GM10248 (cell line): ENCODE results near the gene PPME1.

Source experiments
- CTCF ChIA-PET: fragments of 300-600 bp; sonication (Branson Sonifier 250); formaldehyde crosslinking; extraction: SDS; loops from one replicate; lab custom pipeline; 2021; ENCODE audit warnings: antibody characterized with exemption; lab: Yijun Ruan, JAX
- POLR2A ChIA-PET: fragments of 350-650 bp; sonication (Branson Sonifier 250); formaldehyde crosslinking; extraction: SDS; loops from one replicate; lab custom pipeline; 2020; ENCODE audit warnings: antibody characterized with exemption; lab: Yijun Ruan, JAX
- DNase-seq: peaks from one replicate; pipeline ENCODE4 v3.0.0; 2012; ENCODE audit errors: extremely low spot score
- TF ChIP-seq, protein P1 (sequence below): IDR thresholded peaks from 2 replicates; pipeline ENCODE4 v1.5.1; 2012; ENCODE audit warnings: mild to moderate bottlenecking, low read depth; ENCODE audit errors: extremely low read depth, missing control alignments, control extremely low read depth

The PPME1 gene

DNA sequence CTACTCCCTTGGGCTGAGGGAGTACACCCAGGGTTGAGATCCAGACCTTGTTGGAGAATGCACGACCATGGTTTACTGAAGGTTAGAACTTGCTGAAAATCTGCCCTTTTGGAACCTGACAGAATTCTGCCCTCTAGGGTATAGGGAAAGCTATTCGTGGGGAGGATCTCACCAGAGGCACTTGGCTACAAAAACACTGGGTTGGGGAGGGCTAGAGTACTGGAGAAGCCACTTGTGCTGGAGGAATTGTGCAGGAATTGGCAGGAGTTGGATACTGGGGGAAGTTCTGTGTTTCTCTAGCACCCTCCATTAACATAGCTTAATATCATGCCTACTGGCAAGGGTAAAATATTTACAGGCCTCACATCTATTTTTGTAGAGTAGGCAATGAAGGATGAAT lies 55.8 kb downstream of the PPME1 start:
- ChIA-PET CTCF (interaction anchor here (0.9 kb wide), 1 partner anchor 10 kb away, joined by 3 read pairs; no protein-coding TSS in a partner anchor), POLR2A (no interaction called here)
- DNase-seq = no peak

DNA sequence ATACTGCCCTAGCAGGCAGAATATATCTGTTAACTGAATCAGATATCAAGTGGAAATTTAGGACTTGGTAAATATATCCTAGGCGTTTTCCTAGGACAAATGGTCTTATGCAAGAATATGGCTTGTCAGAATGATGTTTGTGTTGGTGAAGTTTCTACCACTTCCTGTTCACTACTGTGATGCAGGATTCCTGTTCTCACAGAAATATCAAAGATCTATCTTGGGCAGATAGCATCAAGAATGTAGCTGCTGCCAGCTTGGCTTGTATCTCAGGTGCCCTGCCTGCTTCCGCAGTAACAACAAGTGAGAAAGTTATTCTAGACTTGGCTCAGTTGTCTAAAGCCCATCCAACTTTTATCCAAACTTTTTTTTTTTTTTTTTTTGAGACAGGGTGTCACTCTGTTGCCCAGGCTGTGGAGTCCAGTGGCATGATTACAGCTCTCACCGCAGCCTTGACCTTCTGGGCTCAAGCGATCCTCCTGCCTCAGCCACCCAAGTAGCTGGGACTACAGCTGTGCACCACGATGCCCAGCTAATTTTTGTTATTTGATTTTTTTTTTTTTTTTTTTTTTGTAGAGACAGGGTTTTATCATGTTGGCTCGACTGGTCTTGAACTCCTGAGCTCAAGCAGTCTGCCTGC lies 61.3 kb downstream of the PPME1 start:
- TF ChIP-seq, protein P1, sequence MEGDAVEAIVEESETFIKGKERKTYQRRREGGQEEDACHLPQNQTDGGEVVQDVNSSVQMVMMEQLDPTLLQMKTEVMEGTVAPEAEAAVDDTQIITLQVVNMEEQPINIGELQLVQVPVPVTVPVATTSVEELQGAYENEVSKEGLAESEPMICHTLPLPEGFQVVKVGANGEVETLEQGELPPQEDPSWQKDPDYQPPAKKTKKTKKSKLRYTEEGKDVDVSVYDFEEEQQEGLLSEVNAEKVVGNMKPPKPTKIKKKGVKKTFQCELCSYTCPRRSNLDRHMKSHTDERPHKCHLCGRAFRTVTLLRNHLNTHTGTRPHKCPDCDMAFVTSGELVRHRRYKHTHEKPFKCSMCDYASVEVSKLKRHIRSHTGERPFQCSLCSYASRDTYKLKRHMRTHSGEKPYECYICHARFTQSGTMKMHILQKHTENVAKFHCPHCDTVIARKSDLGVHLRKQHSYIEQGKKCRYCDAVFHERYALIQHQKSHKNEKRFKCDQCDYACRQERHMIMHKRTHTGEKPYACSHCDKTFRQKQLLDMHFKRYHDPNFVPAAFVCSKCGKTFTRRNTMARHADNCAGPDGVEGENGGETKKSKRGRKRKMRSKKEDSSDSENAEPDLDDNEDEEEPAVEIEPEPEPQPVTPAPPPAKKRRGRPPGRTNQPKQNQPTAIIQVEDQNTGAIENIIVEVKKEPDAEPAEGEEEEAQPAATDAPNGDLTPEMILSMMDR = no peak
- ChIA-PET POLR2A (no interaction called here), CTCF (interaction anchor here (1.2 to 2.6 kb wide), 2 partner anchors 10 to 23 kb away, joined by 3 to 8 read pairs; no protein-coding TSS in a partner anchor)
- DNase-seq = no peak

More for the DNA sequence above, 55.8 kb downstream of the PPME1 start:
- TF ChIP-seq, protein P1 = no peak

DNA sequence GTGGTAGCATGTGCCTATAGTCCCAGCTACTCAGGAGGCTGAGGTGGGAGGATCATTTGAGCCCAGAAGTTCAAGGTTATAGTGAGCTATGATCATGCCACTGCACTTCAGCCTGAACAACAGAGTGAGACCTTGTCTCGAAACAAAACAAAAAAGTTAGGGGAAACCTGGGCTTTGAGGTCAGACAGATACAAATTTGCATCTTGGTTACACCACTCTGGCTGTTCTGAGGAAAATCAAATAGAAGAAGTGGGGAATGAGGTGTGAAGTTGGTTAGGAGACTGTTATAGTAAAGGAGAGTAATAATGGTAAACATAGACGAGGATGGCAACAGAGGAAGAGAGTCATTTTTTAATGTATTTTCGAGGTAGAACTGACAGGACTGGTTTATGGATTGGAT lies 62.6 kb downstream of the PPME1 start:
- CTCF ChIA-PET = interaction anchor here (2.6 kb wide), 1 partner anchor 22 kb away, joined by 8 read pairs; no protein-coding TSS in a partner anchor
- TF ChIP-seq, protein P1 = no peak
- no peak for DNase-seq
- POLR2A ChIA-PET = no interaction called here

DNA sequence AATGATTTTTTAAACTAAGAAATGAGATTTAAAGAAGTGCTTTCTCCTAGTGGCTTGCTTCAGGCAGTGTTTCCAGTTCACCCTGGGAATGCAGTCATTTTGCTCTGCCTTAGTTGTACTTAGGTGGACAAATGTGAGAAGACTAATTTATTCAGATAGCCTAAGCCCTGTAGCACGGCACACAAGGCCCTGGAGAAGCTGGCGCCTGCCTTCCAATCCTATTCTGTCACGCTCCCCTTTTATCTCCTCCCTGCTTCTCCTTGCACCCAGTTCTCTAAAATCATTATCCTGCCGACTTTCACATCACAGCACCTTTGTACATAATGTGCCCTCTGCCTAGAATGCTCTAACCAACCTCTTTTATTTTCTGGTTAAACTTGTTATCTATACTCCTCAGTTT lies 64.0 kb downstream of the PPME1 start:
- ChIA-PET CTCF (interaction anchor here (1.3 kb wide), 1 partner anchor 11 kb away, joined by 5 read pairs; no protein-coding TSS in a partner anchor), POLR2A (no interaction called here)
- DNase-seq = no peak
- TF ChIP-seq, protein P1 = no peak

DNA sequence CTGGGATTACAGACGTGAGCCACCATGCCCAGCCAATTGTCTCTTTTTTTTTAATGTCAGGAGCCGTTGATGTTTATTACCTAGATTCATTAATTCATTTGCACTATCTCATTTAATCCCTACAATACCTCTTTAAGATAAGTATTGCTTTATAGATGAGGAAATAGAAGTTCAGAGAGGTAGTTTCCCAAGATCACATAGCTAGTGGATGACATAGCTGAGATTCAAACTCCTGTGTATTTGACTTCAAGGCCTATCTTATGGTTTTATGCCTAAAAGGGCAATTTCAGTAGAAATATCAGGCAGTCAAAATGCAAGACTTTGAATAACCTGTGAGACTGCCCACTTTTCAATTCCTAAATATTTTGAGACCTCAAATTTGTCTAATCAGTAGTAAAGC lies 66.5 kb downstream of the PPME1 start:
- POLR2A ChIA-PET = no interaction called here
- TF ChIP-seq, protein P1 = no peak
- CTCF ChIA-PET = interaction anchor here (1.3 to 4.2 kb wide), 3 partner anchors 11 to 17 kb away, joined by 3 to 19 read pairs (median 4); no protein-coding TSS in a partner anchor
- DNase-seq = no peak

DNA sequence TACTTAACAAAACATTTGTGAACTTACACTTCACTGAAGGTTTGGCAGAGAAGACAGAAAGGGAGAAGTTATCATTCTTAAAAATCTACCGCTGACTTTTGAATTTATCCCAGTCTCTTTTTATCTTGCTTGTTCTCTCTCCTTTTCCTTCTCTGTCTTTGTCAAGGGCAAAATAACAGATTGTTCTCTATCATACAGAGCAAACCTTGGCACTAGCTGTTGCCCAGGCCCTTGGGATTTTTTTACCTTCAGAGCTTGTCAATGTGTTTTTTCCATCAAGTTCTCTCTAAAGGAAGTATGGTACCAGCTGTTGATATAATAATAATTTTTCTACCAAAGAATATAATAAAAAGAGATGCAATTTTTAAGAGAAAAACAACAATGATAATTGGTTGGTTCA lies 67.2 kb downstream of the PPME1 start:
- ChIA-PET POLR2A (no interaction called here), CTCF (interaction anchor here (1.5 to 4.2 kb wide), 2 partner anchors 12 to 16 kb away, joined by 4 to 19 read pairs; no protein-coding TSS in a partner anchor)
- DNase-seq = no peak
- TF ChIP-seq, protein P1 = no peak
